Endodermal cell (in vitro differentiated cells): Measurements from ENCODE around the gene CDH13. TPM values are rescaled to one million over a fixed set of nuclear protein-coding genes. Genes with fewer than 3 reads are reported as not detected.

Experiments used
- DNase-seq: peaks from one replicate; pipeline ENCODE4 v3.0.0-alpha.2; 2017
- H3K27ac ChIP-seq: 2 replicates; pipeline ENCODE4 v1.5.1; 2013; ENCODE audit warnings: mild to moderate bottlenecking, low read depth, low read length, moderate library complexity
- H3K27me3 ChIP-seq: 2 replicates; pipeline ENCODE4 v1.6.1; 2013; ENCODE audit warnings: mild to moderate bottlenecking, low read length, moderate library complexity; ENCODE audit not compliant: insufficient read depth, control insufficient read depth, poor library complexity, severe bottlenecking
- H3K36me3 ChIP-seq: 2 replicates; pipeline ENCODE4 v1.7.0; 2013; ENCODE audit warnings: mild to moderate bottlenecking, low read length, moderate library complexity; ENCODE audit not compliant: control insufficient read depth, insufficient read depth
- H3K4me1 ChIP-seq: one replicate; pipeline ENCODE4 v1.7.0; 2013; ENCODE audit warnings: low read length; ENCODE audit not compliant: control insufficient read depth, insufficient read depth
- H3K4me3 ChIP-seq: 2 replicates; pipeline ENCODE4 v1.5.1; 2013; ENCODE audit warnings: mild to moderate bottlenecking, low read length, moderate library complexity
- H3K9ac ChIP-seq: 2 replicates; pipeline ENCODE4 v1.6.1; 2013; ENCODE audit warnings: mild to moderate bottlenecking, low read length, moderate library complexity; ENCODE audit not compliant: poor library complexity, severe bottlenecking; ENCODE audit errors: extremely low read depth
- H3K9me3 ChIP-seq: 2 replicates; pipeline ENCODE4 v1.6.1; 2013; ENCODE audit warnings: mild to moderate bottlenecking, low read length, moderate library complexity; ENCODE audit not compliant: control insufficient read depth
- H3K27ac Mint-ChIP-seq: 2 replicates; pipeline ENCODE4 v1.8.0; 2020; ENCODE audit warnings: mixed read lengths
- H3K27me3 Mint-ChIP-seq: 2 replicates; pipeline ENCODE4 v1.8.0; 2021; ENCODE audit warnings: mild to moderate bottlenecking, mixed read lengths; ENCODE audit not compliant: insufficient read depth
- H3K36me3 Mint-ChIP-seq: 2 replicates; pipeline ENCODE4 v1.8.0; 2020; ENCODE audit warnings: low read depth, mixed read lengths
- H3K4me1 Mint-ChIP-seq: 2 replicates; pipeline ENCODE4 v1.8.0; 2020; ENCODE audit warnings: mixed read lengths
- H3K4me3 Mint-ChIP-seq: 2 replicates; pipeline ENCODE4 v1.8.0; 2020; ENCODE audit warnings: mild to moderate bottlenecking, moderate library complexity, mixed read lengths
- H3K9me3 Mint-ChIP-seq: 2 replicates; pipeline ENCODE4 v1.8.0; 2020; ENCODE audit warnings: mild to moderate bottlenecking, mixed read lengths
- WGBS, 2 experiments: methylation state at CpG; one replicate each; pipeline versions ENCODE4 v1.1.5 to v1.1.7; 2013; ENCODE audit warnings: missing lambda C conversion rate in 2 of 2, mixed read lengths in 1 of 2; ENCODE audit not compliant: insufficient coverage in 1 of 2, insufficient read length in 1 of 2; 5-methylcytosine and 5-hydroxymethylcytosine counted together
- total RNA-seq, 2 donors: library from RNA; stranded (reverse); fragmentation: NEBNext Ultra II Directional in 1 of 2; extraction: Animal tissue kit (Norgen Biotek cat#: 25700) in 1 of 2; gene quantifications; 2 replicates in 1 of 2; 3 replicates in 1 of 2; pipeline ENCODE4 v1.2.1, GENCODE V29; 2021
- TF ChIP-seq, protein P1 (sequence below): fragments of 200-600 bp; sonication (generic); conservative IDR thresholded peaks from 2 replicates; pipeline ENCODE4 v1.5.0; 2021; ENCODE audit warnings: antibody characterized with exemption, mild to moderate bottlenecking

The CDH13 gene
- total RNA-seq, 2 donors from 2014 or later = 0.86 to 1.8 TPM

DNA sequence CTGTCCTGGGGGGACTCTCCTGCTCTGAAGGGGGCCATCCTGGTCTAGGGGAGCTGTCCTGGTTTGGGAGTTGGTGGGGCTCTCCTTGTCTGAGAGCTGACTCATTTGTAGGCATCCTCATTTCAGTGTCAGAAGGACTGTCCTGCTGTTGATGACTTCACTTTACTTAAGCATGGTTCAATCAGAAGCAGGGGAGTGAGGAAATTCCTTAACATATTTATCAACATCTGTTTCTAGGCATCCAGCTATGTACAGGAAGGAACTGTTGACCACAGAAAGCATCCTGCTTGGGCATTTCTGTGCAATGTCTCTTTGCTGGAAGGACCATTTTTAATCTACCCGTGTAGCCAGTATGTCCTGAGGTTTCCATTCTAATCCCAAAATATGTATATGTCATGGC, 678.3 kb downstream of the CDH13 start:
- TF ChIP-seq, protein P1, sequence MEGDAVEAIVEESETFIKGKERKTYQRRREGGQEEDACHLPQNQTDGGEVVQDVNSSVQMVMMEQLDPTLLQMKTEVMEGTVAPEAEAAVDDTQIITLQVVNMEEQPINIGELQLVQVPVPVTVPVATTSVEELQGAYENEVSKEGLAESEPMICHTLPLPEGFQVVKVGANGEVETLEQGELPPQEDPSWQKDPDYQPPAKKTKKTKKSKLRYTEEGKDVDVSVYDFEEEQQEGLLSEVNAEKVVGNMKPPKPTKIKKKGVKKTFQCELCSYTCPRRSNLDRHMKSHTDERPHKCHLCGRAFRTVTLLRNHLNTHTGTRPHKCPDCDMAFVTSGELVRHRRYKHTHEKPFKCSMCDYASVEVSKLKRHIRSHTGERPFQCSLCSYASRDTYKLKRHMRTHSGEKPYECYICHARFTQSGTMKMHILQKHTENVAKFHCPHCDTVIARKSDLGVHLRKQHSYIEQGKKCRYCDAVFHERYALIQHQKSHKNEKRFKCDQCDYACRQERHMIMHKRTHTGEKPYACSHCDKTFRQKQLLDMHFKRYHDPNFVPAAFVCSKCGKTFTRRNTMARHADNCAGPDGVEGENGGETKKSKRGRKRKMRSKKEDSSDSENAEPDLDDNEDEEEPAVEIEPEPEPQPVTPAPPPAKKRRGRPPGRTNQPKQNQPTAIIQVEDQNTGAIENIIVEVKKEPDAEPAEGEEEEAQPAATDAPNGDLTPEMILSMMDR = no peak
- no peak overlapping the region for H3K27ac ChIP-seq
- DNase-seq = no peak
- Mint-ChIP-seq H3K4me3 (no peak overlapping the region), H3K36me3 (no peaks in the 10 kb centered on the region), H3K9me3 (no peaks in the 10 kb centered on the region), H3K27ac (no peak overlapping the region), H3K4me1 (peaks cover 18% of the 10 kb centered on the region), H3K27me3 (peaks cover 7% of the 10 kb centered on the region)
- H3K27me3 ChIP-seq = no peaks in the 10 kb centered on the region
- H3K4me3 ChIP-seq = no peak overlapping the region
- H3K9me3 ChIP-seq = no peaks in the 10 kb centered on the region
- 88% methylated on average over 1 of the region's 1 CpG; no CpG with 5 or more reads in 1 of the 2 experiments for WGBS, 2 experiments
- no peaks in the 10 kb centered on the region for H3K4me1 ChIP-seq
- no peaks in the 10 kb centered on the region for H3K36me3 ChIP-seq
- H3K9ac ChIP-seq = no peak overlapping the region

DNA sequence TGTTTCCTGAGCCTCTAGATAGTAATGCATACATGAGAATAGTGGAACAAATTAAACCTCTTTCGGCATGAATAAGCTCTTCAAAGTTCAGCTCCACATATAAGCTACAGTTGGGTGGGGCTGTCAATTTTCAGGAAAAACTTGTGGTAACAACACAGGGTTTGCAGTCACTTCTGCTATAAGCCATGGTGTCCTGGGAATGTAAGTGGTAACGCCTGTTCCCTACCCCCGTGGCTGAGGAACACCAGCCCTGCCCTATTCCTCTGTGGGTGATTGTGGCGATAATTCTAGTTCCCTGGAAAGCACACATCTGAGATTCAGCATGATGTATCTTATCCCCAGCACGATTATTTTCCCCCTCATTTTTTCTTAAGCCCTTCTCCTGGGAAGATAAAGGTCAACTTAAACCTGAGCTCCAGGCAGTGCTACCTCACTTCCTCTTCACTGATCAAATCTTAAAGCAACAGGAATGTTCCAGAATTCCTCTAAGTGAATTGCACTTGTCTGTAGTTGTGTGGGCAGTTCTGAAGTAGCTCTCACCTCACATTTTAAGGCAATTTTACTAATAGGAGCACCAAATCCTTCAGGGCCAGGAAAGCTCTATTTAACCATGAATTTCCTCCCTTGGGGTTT, 680.3 kb downstream of the CDH13 start:
- no peaks in the 10 kb centered on the region for H3K36me3 ChIP-seq
- H3K27ac ChIP-seq = no peak overlapping the region
- no peaks in the 10 kb centered on the region for H3K9me3 ChIP-seq
- no peaks in the 10 kb centered on the region for H3K4me1 ChIP-seq
- H3K36me3 Mint-ChIP-seq = no peaks in the 10 kb centered on the region
- H3K27ac Mint-ChIP-seq = no peak overlapping the region
- no peaks in the 10 kb centered on the region for H3K27me3 ChIP-seq
- H3K9ac ChIP-seq = no peak overlapping the region
- H3K4me3 Mint-ChIP-seq = no peak overlapping the region
- 86 to 87% methylated on average over 4 to 5 of the region's 5 CpGs for WGBS, 2 experiments
- peaks cover 5% of the 10 kb centered on the region for H3K27me3 Mint-ChIP-seq
- H3K9me3 Mint-ChIP-seq = no peaks in the 10 kb centered on the region
- TF ChIP-seq, protein P1 = no peak
- DNase-seq = no peak
- peaks cover 18% of the 10 kb centered on the region for H3K4me1 Mint-ChIP-seq
- H3K4me3 ChIP-seq = no peak overlapping the region

DNA sequence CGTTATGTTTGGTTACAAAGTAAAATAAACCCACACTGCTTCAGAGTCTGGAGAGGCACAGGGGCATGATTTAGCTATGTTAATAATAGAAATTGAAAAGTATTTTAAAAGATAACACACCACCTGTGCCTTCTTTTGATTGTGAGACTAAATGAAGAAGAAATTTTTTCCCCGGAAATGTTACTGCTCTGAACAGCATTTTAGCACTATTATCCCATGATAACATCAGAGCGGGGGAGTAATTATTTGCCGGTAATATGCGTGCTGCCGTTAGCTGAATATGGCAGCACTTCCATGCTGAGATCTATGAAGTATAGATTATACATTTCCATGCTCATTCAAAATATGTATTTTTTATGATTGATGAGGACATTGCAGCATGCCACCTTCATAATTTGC, 680.8 kb downstream of the CDH13 start:
- Mint-ChIP-seq H3K27ac (no peak overlapping the region), H3K4me3 (no peak overlapping the region), H3K36me3 (no peaks in the 10 kb centered on the region), H3K4me1 (peaks cover 21% of the 10 kb centered on the region), H3K27me3 (peaks cover 5% of the 10 kb centered on the region), H3K9me3 (no peaks in the 10 kb centered on the region)
- Histone ChIP-seq H3K9me3 (no peaks in the 10 kb centered on the region), H3K36me3 (no peaks in the 10 kb centered on the region), H3K27ac (no peak overlapping the region), H3K4me1 (no peaks in the 10 kb centered on the region), H3K4me3 (no peak overlapping the region), H3K27me3 (no peaks in the 10 kb centered on the region), H3K9ac (no peak overlapping the region)
- TF ChIP-seq, protein P1 = no peak
- WGBS, 2 experiments = 91% methylated on average over 6 of the region's 6 CpGs; no CpG with 5 or more reads in 1 of the 2 experiments
- no peak for DNase-seq
